Right renal pelvis (tissue), 4 donors: ENCODE measurements around the gene SUPT5H. TPM values are rescaled to one million over a fixed set of nuclear protein-coding genes. Genes with fewer than 3 reads are reported as not detected.
"Not testable (repeated sequence)": the region's sequence is repeated elsewhere in the genome, so short reads cannot be mapped to it uniquely, and the experiment has no call there.

Experiments used
- DNase-seq, 4 donors: peaks; one replicate each; pipeline ENCODE4 v3.0.0-alpha.2; 2013; ENCODE audit warnings: low read depth in 4 of 4, low spot score in 3 of 4, missing footprints in 1 of 4
- polyA plus RNA-seq, 4 donors: library from polyadenylated mRNA; unstranded; fragments of 120-200 nt; gene quantifications; one replicate each; pipeline ENCODE4 v1.2.1, GENCODE V29; 2013; ENCODE audit not compliant: insufficient read length in 4 of 4

SUPT5H gene
- polyA plus RNA-seq, 4 donors = 124 to 139 (median 138) TPM

DNA sequence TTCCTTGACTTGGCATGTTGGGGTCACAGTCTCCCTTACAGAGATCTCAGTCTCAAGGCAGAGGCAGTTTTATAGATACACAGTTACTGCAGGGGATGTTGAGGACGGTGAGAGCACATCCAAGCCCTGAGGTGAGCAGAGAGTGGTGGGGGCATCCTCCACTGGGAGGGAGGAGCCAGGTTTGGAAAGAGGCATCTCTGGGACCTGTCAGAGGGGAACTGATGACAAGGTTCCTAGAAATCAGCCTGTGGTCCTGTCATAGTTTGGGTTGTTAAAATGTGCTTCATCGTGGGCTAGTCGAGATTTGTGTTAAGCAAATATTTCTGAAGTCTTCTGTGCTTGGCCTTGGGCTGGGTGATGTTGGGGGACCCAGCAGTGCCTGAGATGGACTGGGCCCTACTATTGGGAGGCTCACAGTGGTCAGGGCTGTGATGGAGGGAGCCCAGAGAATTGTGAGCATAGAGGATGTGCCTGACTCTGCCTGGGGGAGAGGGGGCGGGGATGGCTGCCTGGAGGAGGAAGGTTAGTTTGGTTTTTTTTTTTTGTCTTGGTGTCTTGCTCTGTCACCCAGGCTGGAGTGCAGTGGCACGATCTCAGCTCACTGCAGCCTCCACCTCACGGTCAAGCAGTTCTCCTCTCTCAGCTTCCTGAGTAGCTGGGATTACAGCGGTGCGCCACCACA, 3.9 kb downstream of the SUPT5H start:
- no peak for DNase-seq

DNA sequence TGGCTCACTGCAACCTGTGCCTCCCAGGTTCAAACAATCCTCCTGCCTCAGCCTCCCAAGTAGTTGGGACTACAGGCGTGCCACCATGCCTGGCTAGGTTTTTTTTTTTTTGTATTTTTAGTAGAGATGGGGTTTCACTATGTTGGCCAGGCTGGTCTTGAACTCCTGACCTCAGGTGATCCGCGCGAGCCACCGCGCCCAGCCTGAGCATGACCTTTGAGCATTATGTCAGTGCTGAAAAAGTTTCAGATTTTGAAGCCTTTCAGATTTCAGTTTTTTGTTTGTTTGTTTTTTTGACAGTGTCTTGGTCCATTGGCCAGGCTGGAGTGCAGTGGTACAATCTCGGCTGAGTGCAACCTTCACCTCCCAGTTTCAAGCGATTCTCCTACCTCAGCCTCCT, 5.9 kb downstream of the SUPT5H start:
- not testable (repeated sequence) for DNase-seq

GRCh38 chr19:39463403-39463802, 18.0 kb downstream of the SUPT5H start:
- no peak for DNase-seq

GRCh38 chr19:39465956-39466747, 20.8 kb downstream of the SUPT5H start:
- no peak for DNase-seq

DNA sequence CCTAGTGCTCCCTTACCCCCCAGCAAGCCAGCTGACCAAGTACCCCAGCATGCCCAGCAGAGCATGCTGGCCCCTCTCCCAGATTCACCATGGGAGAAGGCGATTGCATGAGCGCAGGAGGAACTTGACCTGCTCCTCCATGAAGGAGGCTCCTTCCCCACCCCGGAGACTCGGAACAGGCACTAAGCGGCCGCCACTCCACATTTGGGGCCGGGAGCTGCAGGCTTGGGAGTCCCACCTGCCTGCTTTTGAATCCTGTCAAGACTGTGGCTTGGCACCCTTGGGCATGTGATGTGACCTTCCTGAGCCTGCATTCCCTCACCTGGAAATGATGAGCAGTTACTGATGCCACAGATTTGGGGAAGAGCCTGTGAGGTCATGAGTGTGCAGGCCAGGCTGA, 22.6 kb downstream of the SUPT5H start:
- no peak for DNase-seq

GRCh38 chr19:39469036-39469435, 23.7 kb downstream of the SUPT5H start:
- DNase-seq = no peak

DNA sequence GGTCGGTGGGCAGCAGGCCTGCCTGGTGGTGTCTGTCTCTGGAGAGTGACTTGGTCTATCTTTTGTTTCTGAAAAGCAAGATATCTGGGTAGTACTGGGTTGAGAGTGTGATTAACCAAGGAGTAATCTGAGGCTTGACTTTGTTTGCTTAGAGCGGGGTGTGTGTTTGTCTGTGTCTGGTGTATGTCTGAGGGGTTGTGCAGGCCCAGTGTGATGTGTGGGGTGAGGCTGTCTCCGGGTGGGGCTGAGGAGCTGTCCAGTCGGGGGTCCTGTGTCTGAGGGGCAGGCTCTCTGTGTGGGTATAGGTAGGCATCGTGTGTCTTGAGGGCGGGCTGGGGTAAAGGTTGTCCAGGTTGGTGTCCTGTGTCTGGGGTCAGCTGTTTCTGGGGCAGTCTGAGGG, 24.2 kb downstream of the SUPT5H start:
- DNase-seq = no peak

GRCh38 chr19:39470724-39471339, 25.4 kb downstream of the SUPT5H start:
- DNase-seq = no peak

DNA sequence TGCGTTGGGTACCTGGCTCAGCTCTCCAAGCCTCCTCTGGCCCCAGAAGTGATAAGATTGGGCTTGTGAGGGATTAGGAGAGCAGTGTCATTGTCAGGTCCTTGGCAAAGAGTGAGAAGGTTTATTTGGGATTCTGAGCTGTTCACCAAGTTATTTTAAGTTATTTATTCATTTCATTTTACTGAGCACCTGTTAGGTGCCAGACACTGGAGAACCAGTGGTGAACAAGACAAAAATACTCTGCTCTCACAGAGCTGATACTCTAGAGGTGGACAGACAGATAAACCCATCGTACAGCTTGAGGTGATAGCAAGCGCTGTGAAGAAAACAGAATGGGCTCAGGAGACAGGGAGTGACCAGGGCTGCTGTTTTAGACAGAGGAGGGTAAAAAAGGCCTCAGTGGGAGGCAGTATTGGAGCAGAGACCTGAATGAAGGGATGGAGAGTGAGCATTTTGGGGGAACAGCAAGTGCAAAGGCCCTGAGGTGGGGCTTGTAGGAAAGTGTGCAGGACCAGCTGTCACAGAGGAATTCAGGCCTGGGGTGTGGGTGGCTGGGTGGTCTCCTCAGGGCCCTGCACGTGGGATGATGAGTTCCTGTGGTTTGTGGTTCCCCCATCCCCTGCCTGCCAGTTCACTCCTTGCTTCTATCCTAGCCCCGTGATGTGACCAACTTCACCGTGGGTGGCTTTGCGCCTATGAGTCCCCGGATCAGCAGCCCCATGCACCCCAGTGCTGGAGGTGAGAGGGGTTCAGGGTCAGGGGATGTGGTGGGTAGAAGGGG, 26.6 kb downstream of the SUPT5H start:
- DNase-seq = no peak

- no peak for DNase-seq
These were observed 27.5 kb downstream of the SUPT5H start for GRCh38 chr19:39472746-39473442.

GRCh38 chr19:39473443-39473960, 28.1 kb downstream of the SUPT5H start:
- no peak for DNase-seq

DNA sequence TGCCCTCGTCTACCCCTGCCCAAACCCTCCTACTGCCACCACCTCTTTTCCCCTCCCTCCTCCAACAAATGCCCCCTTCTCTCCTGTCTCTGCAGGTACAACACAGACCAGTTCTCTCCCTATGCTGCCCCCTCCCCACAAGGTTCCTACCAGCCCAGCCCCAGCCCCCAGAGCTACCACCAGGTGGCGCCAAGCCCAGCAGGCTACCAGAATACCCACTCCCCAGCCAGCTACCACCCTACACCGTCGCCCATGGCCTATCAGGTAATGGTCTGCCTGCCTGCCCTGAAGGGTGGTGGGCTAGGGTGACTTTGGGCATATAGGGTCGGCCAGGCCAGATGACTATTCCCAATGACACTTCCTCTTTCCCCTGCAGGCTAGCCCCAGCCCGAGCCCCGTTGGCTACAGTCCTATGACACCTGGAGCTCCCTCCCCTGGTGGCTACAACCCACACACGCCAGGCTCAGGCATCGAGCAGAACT, 28.8 kb downstream of the SUPT5H start:
- peak in 2 of 4 donors; percentile 33 to 44 for DNase-seq

DNA sequence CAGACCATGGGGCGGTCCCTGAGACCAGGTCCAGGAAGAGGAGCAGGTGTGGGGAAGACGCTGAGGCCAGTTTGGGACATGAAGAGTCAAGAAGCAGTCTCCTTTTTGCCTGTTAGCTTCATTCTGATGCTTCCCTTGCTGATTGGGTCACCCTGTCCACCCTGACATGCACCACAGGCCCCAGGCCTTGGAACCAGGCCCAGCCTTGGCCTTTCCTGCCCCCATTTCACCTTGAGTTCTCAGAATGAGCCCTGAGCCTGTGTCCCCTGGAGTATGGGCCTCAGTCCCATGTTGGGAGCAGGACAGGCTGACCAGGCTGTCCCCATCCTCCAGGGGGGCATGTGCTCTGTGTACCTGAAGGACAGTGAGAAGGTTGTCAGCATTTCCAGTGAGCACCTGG, 30.4 kb downstream of the SUPT5H start:
- DNase-seq = no peak

DNA sequence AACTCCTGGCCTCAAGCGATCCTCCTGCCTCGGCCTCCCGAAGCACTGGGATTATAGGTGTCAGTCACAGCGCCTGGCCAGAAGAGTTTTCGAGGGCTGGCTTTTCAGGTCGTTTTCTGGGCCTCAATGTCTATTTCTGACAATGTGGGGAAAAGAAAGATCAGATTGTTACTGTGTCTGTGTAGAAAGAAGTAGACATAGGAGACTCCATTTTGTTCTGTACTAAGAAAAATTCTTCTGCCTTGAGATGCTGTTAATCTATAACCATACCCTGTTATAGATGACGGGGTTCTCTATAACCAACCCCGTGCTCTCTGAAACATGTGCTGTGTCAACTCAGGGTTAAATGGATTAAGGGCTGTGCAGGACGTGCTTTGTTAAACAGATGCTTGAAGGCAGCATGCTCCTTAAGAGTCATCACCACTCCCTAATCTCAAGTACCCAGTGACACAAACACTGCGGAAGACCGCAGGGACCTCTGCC, 34.0 kb downstream of the SUPT5H start:
- not testable (repeated sequence) for DNase-seq

GRCh38 chr19:39479916-39480315, 34.5 kb downstream of the SUPT5H start:
- no peak for DNase-seq

DNA sequence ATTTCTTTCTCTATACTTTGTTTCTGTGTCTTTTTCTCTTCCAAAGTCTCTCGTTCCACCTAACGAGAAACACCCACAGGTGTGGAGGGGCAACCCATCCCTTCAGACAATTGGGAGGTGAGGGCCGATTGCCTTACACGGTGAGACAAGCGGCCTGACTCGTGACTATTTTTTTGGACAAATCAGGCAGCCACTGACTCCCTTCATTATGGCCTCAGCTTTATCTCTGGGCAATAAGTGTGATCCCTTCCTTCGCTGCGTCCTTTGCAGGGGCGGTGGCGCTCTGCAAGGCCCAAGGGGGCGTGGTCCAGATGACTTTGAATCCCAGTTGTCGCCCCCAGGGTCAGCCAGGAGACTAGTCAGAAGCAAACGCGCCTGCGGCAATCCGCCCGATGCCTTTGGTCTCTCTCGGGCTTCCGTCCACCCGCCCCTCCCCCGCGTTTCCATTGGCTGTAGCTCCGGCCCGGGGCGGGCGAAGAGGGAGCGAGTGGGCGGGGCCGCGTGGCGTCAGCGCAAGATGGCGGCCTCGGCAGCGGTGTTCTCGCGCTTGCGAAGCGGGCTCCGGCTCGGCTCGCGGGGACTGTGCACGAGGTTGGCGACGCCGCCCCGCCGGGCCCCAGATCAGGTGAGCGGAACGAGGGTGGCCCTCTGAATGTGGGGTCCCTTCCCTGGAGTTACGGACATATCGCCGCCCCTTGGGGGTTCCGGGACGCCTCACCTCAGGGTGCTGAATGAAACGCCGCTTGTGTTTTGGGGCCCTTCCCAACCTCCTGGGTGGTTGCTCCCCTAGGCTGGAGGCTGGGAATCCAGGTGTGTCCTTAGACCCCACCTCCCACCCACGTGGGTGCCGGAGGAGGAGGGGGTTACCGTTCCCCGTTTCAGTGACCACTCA, 35.2 kb downstream of the SUPT5H start, which contains the start of gene TIMM50:
TIMM50 (plus strand) TSS at position 502 of the 892 bp plus-strand sequence; CDS start at position 518, 16 bp downstream.
- peak; percentile 88 to 94 (median 92) for DNase-seq

DNA sequence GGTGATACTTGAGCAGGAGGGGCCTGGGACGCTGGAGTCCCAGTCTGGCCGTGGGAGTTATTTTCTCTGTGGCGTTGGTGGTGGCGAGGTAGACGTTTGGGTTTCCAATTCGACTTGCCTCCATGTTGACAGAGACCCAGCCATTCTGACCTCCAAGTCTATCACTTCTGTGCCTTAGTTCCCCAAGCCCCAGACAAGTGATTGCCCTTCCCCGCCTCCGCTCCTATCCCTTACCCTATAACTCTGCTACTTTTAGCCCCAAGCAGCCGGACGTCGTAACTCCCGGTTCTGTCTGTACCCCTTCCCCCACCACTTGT, 35.8 kb downstream of the SUPT5H start:
- no peak for DNase-seq

DNA sequence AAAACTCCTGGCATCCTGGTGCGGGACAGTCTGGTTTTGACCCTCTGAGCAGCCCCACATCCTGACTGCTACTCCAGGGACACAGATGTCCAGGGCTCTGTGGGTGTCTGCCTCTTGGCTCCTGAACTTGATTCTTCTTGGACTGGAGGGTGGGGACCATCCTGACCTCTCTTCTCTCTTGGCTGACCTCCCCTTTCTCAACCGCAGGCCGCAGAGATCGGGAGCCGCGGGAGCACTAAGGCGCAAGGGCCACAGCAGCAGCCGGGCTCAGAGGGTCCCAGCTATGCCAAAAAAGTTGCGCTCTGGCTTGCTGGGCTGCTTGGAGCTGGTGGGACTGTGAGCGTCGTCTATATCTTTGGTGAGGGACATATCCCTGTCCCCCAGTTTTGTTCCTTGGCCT, 36.3 kb downstream of the SUPT5H start:
- DNase-seq = no peak

DNA sequence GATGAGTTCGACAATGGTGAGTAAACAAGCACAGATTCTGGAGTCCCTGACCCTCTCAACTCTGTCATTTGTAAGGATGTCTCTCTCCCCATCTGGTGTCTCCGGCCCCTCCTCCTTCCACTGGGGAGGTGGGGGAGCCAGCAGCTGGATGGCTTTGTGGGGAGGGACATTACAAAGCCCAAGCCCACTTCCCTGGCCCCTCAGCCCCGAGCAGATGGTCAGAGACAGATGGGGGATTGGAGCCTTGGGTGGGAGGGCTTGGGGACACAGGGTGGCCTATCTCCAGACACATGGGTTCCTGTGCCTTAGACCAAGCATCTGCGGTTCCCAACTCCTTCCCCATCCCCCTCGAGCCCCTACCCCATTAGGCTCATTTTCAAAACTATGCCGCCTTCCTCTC, 37.8 kb downstream of the SUPT5H start:
- DNase-seq = no peak
